SK-MEL-5 (cell line): Measurements from ENCODE around the gene SMC6. TPM values are rescaled to one million over a fixed set of nuclear protein-coding genes. Genes with fewer than 3 reads are reported as not detected.

ENCODE experiments used
- DNase-seq: peaks from one replicate; pipeline ENCODE4 v3.0.0-alpha.2; 2016; ENCODE audit warnings: low read depth, low spot score
- in situ Hi-C: cut with HindIII; loops from 2 replicates; pipeline ENCODE4 v1.10.0; 2016; ENCODE audit warnings: low sequenced_read_pairs, high pct_unique_total_duplicates, low pct_unique_long_range_greater_than_20kb
- total RNA-seq: library from RNA; depleted of rRNA; stranded (reverse); fragments of >200 nt; shearing (Covaris generic); gene quantifications from 2 replicates; pipeline ENCODE4 v1.2.3, GENCODE V29; 2014

Gene SMC6
- total RNA-seq, 1 experiment from 2014 or later, result 26.3 TPM

DNA sequence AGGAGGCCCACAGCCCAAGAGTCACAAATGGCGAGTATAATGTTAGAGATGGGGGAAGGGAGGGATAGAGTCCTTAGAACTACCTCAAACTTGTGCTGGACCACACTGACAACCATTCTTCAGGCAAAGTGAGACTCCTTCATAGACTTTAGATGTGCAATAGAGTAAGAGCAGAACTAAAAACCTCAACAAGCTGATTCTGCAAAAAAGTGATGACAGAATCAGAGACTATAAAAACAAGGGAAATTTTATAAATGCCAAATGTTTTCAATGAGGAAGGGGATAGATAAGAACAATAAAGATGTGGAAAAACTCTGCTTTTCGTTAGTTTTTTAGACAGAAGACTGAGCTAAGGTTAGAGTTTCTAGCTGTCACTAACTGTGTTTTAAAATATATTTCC is 17.7 kb downstream of the SMC6 start:
- in situ Hi-C loops, result no loop called here
- no peak for DNase-seq

DNA sequence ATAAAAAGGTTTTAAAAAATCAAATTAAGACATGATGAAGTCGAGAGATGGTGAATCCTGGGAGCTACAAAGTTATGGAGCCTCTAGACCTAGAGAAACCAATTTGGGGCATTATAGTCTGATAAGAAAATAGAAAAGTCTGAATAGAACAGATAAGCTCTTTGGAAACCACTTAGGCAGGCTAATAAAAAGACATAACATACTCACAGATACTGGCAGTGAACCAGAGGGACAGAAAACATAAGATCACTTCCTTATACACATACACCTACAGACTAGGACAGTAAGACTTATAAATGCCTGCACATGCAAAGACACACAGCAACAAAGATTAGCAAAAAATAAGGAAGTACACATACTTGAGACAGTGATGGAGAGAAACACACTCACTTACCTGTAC is 20.0 kb downstream of the SMC6 start:
- no peak for DNase-seq
- in situ Hi-C loops, result no loop called here

DNA sequence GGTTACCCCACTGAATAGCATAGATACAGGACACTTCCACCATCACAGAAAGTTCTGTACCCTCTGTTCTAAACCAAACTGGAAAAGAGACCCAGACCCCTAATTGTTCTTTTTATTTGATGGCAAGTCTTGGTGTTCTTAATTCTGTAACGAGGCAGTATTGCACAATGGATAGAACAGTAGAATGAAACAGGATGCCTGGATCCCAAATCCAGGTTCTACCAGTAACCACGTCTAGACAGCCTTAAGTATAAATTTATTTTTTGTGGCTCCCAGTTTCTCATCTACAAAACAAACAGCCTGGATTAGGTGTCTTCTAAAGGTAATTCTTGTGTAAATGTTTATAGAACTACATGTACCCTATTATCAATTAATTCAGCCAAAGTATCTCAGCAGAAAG is 23.7 kb downstream of the SMC6 start:
- in situ Hi-C loops, result no loop called here
- DNase-seq, result no peak

DNA sequence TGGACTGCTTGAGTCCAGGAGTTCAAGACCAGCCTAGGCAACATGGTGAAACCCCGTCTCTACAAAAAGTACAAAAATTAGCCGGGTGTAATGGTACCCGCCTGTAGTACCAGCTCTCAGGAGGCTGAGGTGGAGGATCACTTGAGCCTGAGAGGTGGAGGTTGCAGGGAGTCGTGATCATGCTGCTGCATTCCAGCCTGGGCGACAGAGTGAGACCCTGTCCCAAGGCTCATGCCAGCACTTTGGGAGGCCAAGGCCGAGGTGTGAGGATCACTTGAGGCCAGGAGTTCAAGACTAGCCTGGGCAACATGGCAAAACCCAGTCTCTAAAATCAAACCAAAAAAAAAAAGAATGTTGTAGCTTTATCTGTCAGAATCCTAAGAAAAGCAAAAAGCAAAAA is 25.4 kb downstream of the SMC6 start:
- in situ Hi-C loops, result no loop called here
- DNase-seq, result no peak

DNA sequence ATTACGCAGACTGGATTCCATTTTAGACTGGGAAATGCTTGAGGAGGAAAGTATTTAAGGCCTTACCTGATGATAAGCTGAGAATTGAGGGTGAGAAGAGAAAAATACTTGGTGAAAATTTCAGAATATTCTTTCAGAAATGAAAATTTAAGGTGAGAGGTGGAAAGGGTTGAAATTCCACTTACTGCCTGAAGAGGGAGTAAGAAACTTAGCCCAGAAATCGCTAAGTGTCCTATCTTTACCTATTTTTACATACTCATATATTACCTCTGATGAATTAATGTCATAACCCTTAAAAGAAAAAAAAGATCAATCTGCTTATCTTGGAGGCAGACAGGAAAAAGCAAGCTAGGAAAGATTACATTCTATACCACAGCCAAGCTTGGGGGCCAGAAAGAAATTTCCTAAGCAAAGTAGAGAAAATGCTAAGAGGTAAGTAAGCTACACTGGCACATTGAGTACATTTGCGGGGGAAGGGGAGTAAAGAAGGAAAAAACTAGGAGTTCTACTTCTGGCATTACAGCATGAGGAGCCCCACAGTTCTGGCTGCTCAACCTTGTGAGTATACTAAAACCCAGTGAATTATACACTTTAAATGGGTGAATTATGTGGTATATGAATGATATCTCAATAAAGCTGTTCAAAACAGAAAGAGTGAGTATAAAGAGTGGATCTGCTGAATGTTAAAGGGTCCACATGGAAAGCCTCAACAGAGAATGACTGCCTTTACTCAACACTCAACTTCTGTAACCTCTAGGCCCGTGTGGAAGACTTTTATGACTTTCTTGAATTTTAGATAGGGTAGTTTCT is 33.8 kb downstream of the SMC6 start:
- in situ Hi-C loops, result no loop called here

DNA sequence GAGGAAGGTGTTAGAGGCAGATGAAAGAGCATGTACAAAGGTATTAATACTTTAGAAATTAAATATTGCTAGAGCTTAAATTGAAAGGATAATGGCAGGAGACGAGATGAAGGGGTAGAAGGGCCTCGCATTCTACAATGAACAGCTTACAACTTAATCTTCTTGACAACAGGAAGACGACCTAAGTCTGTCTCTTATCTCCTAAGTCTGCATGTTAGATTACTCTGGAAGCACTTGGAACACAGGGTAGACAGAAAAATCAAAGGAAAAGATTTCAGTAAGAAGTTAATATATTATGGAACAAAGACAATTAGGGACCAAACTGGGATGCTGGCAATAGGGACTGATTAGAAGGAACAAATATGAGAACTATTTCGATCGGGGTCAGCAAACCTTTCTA is 34.9 kb downstream of the SMC6 start:
- in situ Hi-C loops, result no loop called here
- no peak for DNase-seq

More for the DNA sequence above, 33.8 kb downstream of the SMC6 start:
- peak; percentile 47 for DNase-seq

DNA sequence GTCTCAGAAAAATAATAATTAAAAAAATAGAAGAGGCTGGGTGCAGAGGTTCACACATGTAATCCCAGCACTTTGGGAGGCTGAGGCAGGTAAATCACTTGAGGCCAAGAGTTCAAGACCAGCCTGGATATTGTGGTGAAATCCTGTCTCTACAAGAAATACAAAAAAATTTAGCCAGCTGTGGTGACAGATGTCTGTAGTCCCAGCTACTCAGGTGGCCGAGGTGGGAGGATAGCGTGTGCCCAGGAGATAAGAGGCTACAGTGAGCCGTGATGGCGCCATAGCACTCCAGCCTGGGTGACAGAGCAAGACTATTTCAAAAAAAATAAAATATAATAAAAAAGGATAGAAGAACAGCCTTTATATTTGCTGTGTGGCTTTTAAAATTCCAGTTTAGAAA is 35.9 kb downstream of the SMC6 start:
- in situ Hi-C loops, result no loop called here
- DNase-seq, result no peak

DNA sequence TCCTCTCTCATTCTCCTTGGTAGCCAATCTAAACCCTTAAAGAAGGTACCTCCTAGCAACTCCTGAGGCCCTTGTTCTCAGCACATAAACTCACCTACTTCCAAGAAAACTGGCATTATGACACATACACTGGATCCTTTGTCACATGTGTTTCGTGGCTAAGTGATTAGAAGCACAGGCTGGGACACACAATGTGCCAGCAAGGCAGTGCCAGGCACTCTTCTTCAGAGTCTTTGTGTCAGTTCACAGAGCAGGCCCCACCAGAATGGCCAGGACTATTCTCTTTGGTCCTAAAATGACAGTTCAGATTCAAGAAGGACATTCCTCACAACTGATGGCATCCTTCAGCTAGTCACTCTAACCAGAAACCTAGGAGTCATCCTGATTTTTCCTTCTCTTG is 40.3 kb downstream of the SMC6 start:
- DNase-seq, result no peak
- in situ Hi-C loops, result no loop called here

DNA sequence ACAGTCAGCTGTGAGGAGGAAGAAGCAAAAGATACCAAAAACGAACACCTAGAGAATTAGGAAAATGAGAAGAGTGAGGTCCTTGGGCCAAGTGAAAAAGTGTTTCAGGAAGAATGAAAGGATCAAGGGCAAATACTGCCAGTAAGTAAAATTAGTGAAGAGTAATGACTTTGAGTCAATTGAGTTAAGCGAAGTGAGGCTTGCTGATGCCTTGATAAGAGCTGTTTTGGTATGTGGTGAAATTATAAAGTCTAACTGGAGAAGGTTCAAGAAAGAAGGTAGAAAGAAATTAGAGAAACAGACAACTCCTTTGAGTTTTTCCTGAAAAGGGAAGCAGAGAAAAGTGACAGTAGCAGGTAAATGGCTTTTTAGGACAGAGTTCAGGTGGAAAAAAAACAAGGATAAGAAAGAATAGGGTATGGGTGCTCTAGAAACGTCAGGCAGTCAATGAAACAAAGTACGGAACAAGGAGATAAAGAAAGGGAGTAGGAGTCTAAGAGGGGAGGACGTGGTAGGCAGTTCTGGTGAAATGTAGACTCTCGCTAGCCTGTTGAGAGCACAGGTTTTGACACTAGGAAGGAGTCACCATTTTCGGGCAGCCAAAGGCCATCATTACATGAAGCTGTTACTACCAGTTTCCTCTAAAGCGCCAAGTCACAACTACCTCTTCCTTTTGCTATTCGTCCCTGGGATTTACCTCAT is 42.9 kb downstream of the SMC6 start:
- in situ Hi-C loops, result no loop called here

DNA sequence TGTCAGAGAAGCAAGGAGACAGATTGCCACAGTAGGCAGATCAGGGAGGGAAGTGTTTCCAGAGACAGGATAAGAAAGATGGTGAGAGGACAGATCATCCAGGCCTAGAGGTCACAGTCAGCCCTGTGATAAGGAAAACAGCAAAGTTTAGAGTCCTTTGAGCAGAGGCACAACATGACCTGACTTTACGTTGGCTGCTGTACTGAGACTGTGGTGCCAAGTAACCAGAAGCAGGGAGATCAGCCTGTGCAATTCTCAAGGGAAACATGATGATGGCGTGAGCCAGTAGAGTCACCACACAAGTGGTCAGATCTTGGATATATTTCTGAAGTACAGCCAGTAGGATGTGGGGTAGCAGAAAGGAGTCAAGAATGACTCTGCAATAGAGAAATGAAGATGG is 43.7 kb downstream of the SMC6 start:
- in situ Hi-C loops, result no loop called here
- DNase-seq, result no peak

More for the DNA sequence above, 42.9 kb downstream of the SMC6 start:
- DNase-seq, result no peak

DNA sequence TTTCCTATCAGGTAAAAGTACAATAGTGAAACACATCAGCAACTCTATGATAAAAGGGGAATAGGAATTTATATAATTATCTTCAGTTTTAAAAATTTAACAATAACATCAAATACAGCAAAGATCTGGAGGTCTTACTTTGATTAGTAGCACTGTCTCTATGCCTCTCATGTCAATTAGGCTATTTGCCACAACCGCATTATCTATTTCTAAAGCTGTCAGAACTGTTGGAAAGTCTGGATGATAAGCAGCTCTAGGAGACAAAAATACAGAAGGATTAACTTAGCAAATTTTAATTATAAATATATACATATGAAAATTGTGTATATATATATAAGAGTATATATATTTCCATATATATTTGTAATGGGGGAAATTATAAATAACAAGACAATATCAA is 45.1 kb downstream of the SMC6 start:
- in situ Hi-C loops, result no loop called here
- no peak for DNase-seq

DNA sequence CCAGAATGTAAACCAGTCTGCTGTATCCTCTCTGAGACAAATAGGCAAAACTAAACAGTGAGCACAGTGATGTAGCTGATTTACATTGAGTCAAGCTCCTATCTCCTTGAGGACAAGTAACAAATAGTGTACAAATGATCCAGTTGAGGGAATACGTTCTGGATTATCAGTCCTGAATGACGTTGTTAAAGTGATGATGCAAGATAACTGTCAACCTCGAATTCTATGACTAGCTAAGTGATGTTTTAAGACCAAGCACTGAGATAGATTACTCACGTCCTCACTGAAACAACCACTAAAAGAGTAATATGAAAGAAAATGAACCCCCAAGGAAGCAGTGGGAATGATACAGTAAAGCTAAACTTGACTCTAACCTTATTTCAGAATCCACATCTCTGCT is 46.8 kb downstream of the SMC6 start:
- DNase-seq, result no peak
- in situ Hi-C loops, result no loop called here

DNA sequence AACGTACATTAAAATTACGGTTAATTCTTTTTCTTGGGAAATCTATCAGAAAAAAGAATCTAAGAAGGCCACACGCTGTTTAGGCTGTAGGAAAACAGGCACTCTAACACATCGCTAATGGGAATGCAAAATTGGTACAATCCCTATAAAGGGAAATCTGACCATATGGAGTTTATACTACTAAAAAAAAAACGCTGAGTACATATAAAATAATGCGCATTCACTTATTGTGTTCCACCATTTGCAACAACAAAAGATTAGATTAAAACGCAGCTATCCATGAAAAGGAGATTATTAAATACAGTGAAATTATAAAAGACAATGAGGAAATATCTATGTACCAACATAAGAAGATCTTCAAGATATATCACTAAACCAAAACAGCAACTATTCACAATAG is 62.8 kb downstream of the SMC6 start:
- in situ Hi-C loops, result no loop called here
- no peak for DNase-seq

DNA sequence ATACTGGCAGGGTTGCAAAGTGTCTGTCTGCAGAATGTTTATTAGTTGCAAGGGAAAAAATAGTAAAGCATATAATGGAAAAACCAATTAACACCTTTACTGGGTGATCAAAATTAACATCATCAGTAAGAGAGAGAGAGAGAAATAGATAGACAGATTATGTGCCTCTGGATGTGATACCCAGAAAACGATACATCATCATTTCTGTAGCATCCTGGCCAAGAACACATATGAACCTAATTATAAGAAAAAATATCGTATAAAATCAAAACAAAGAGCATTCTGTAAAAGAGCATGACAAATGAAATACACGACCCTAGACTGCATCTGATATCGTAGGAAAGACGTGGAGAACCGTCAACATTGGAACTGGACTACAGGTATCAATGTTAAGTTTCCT is 64.6 kb downstream of the SMC6 start:
- no peak for DNase-seq
- in situ Hi-C loops, result no loop called here

DNA sequence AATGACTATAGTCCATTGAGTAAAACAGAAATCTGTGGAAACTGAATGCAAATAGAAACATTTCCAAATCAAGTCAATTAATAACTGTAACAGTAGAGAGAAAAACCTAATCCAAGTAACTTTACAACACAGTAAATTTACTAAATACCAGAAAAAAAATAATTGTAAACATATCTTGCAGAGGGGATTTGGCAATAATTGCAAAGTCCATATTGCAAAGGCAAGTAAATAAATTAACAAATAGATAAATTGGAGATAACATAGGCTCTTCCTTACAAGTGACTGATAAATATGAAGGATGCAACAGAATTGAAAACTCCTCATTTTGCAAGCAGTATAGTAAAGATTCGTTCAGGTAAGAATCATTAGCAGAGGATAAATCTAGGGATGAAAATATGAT is 65.0 kb downstream of the SMC6 start:
- in situ Hi-C loops, result no loop called here
- DNase-seq, result no peak

DNA sequence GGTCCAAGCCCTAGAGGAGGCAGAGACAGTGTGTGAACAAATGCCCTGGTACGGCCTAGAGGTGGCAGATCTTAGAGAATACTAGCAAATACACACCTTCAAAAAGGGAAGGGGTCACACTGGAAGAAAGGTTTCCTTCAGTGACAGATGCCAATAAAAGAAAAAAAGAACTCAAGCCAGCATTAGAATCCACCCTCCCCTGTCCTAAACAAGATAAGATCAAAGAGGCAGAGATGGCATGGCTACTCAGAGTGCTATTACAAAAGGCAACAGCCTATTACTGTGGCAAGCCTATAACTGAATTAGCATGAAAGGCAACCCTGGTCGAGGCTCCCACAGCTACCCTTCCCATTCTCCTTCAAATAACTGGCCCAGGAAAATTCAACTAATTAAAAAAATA is 69.6 kb downstream of the SMC6 start:
- no peak for DNase-seq
- in situ Hi-C loops, result no loop called here

DNA sequence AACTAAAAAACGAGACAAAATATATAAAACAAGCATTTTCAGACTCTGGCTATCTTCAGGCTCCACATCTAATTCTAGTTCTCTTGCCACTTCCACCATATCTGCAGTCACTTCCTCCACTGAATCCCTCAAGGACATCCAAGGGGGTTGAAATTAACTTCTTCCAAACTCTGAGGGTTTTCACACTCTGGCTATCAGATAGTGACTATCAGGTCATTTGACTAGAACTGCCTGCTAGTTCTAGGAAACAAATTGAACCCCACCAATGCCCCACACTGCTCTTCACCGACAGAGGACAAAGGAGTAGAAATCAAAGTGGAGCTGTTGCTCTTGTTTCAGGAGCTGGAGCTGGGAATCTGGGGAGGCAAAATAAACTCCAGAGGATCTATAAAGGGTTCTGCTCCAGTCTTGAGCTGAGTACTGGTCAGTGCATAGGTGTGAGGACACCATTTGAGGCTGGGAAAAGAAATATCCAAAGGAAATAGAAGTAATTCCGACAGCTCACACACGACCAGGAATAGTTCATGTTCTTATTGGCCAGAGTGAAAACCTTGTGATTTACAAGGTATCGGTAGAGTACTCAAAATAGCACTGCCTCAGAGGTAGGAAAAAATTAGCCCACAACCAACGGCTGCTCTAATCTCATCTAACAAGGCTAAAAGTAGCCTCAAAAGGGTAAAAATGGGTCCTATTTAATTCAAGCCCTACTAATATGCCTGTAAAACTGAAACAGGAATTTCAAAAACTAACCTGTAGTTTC is 71.3 kb downstream of the SMC6 start:
- in situ Hi-C loops, result no loop called here

DNA sequence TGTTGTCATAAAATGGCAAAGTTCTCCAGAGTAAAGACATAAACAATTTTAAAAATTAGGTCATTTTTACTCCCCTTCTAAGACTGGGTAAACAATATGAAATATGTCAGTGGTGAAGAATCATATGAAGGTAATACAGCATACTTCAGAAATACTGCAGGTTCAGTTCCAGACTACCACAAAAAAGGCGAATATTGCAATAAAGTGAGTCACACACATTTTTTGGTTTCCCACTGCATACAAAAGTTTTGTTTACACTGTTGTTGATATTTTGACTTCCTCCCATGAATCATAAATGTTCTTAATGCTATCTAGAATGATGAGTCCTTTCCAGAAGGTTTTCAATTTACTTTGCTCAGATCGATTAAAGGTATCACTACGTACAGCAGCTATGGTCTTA is 73.5 kb downstream of the SMC6 start:
- in situ Hi-C loops, result no loop called here
- DNase-seq, result no peak

More for the DNA sequence above, 71.3 kb downstream of the SMC6 start:
- no peak for DNase-seq

DNA sequence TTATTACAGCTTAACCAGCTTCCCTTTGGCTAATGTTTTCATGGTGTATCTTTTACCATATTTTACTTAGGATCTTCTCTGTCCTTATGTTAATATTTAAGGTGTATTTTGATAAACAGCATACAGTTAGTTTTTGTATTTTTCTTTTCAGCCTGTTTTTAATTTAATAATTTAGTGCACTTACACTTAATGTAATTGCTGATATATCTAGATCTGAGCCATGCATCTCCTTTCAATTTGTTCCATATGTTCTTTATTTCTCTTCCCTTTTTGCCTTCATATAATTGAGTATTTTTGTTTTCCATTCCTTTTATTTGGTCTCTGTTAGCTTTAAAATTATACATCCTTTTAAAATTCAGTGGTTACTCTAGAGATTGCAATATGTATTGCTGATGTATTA is 78.8 kb downstream of the SMC6 start:
- in situ Hi-C loops, result no loop called here

More for the DNA sequence above, 78.8 kb downstream of the SMC6 start:
- no peak for DNase-seq
